IMR-90 (cell line): ENCODE results near the gene SLC22A12. TPM values are rescaled to one million over a fixed set of nuclear protein-coding genes. Genes with fewer than 3 reads are reported as not detected.

Experiments
- ATAC-seq: fragments of 200-7000 bp; cut with Tn5 transposase; 2 replicates; pipeline ENCODE4 v1.9.1; 2020; ENCODE audit warnings: low read depth, mild to moderate bottlenecking, moderate library complexity
- BruUV-seq: library from RNA; stranded (reverse); fragments of 400-500 nt; replicated peaks from 2 replicates; lab custom pipeline; 2021; lab: Mats Ljungman, UMichigan
- CTCF ChIA-PET: fragments of 300-600 bp; formaldehyde crosslinking; extraction: SDS; loops from one replicate; lab custom pipeline; 2021; ENCODE audit warnings: antibody characterized with exemption; lab: Yijun Ruan, JAX
- POLR2A ChIA-PET: fragments of 300-600 bp; sonication (Branson Sonifier 250); formaldehyde crosslinking; loops from one replicate; lab custom pipeline; 2022; ENCODE audit warnings: antibody characterized with exemption; ENCODE audit not compliant: unreplicated experiment; lab: Charles Lee
- DNase-seq: peaks from one replicate; pipeline ENCODE4 v3.0.0; 2013
- H2AFZ ChIP-seq: replicated peaks from 2 replicates; pipeline ENCODE3; 2013; ENCODE audit warnings: low read length, mild to moderate bottlenecking; ENCODE audit not compliant: poor library complexity
- H2AK5ac ChIP-seq: 2 replicates; pipeline ENCODE4 v1.6.1; 2013; ENCODE audit warnings: low read depth, low read length, inconsistent platforms
- H2AK9ac ChIP-seq: replicated peaks from 2 replicates; pipeline ENCODE3; 2013; ENCODE audit warnings: mild to moderate bottlenecking, low read depth, low read length, moderate library complexity; ENCODE audit not compliant: poor library complexity
- H2BK120ac ChIP-seq: 2 replicates; pipeline ENCODE4 v1.6.1; 2013; ENCODE audit warnings: low read depth, low read length, inconsistent platforms
- H2BK15ac ChIP-seq: 3 replicates; pipeline ENCODE4 v1.6.1; 2013; ENCODE audit warnings: low read depth, low read length, inconsistent platforms
- H2BK20ac ChIP-seq: 2 replicates; pipeline ENCODE4 v1.6.1; 2013; ENCODE audit warnings: low read depth, mild to moderate bottlenecking, inconsistent platforms, low read length, moderate library complexity
- H2BK5ac ChIP-seq: 2 replicates; pipeline ENCODE4 v1.6.1; 2013; ENCODE audit warnings: mild to moderate bottlenecking, low read depth, low read length, inconsistent platforms; ENCODE audit not compliant: poor library complexity, severe bottlenecking
- H3K14ac ChIP-seq: replicated peaks from 2 replicates; pipeline ENCODE4 v1.6.1; 2013; ENCODE audit warnings: low read depth, low read length, inconsistent platforms
- H3K18ac ChIP-seq: 2 replicates; pipeline ENCODE4 v1.6.1; 2013; ENCODE audit warnings: low read depth, low read length, control low read depth
- H3K23ac ChIP-seq: 2 replicates; pipeline ENCODE4 v1.6.1; 2013; ENCODE audit warnings: low read depth, low read length, inconsistent platforms
- H3K27ac ChIP-seq: 2 replicates; pipeline ENCODE4 v1.5.1; 2013; ENCODE audit warnings: mild to moderate bottlenecking, control low read depth, low read length; ENCODE audit not compliant: insufficient read depth
- H3K27me3 ChIP-seq: 2 replicates; pipeline ENCODE4 v1.6.1; 2013; ENCODE audit warnings: low read length; ENCODE audit not compliant: control insufficient read depth, insufficient read depth
- H3K36me3 ChIP-seq: 2 replicates; pipeline ENCODE4 v1.6.1; 2013; ENCODE audit warnings: low read length, mixed read lengths; ENCODE audit not compliant: control insufficient read depth, insufficient read depth
- H3K4ac ChIP-seq: 2 replicates; pipeline ENCODE4 v1.6.1; 2013; ENCODE audit warnings: low read depth, low read length, inconsistent platforms
- H3K4me1 ChIP-seq: 2 replicates; pipeline ENCODE4 v1.6.1; 2013; ENCODE audit warnings: low read length, mixed read lengths; ENCODE audit not compliant: control insufficient read depth, insufficient read depth
- H3K4me2 ChIP-seq: 2 replicates; pipeline ENCODE4 v1.6.1; 2013; ENCODE audit warnings: low read depth, mild to moderate bottlenecking, control low read depth, low read length, moderate library complexity
- H3K4me3 ChIP-seq: 2 replicates; pipeline ENCODE4 v1.5.1; 2013; ENCODE audit warnings: low read depth, mild to moderate bottlenecking, control low read depth, low read length, moderate library complexity; ENCODE audit not compliant: insufficient read depth
- H3K56ac ChIP-seq: 2 replicates; pipeline ENCODE4 v1.6.1; 2013; ENCODE audit warnings: low read length, inconsistent platforms; ENCODE audit not compliant: insufficient read depth; ENCODE audit errors: extremely low read depth
- H3K79me1 ChIP-seq, 2 experiments: 2 replicates each; pipeline ENCODE4 v1.6.1; 2013; ENCODE audit warnings: low read length in 2 of 2, inconsistent platforms in 1 of 2, low read depth in 1 of 2
- H3K9ac ChIP-seq: 2 replicates; pipeline ENCODE4 v1.6.1; 2013; ENCODE audit warnings: low read depth, low read length, control low read depth
- H3K9me1 ChIP-seq: 2 replicates; pipeline ENCODE4 v1.6.1; 2013; ENCODE audit warnings: low read length, inconsistent platforms; ENCODE audit not compliant: insufficient read depth
- H3K9me3 ChIP-seq: 2 replicates; pipeline ENCODE4 v1.6.1; 2013; ENCODE audit warnings: low read length; ENCODE audit not compliant: control insufficient read depth, insufficient read depth
- H4K20me1 ChIP-seq: 2 replicates; pipeline ENCODE4 v1.6.1; 2013; ENCODE audit warnings: low read length, inconsistent platforms; ENCODE audit not compliant: insufficient read depth
- H4K5ac ChIP-seq: 2 replicates; pipeline ENCODE4 v1.6.1; 2013; ENCODE audit warnings: mild to moderate bottlenecking, low read depth, low read length, control low read depth
- H4K8ac ChIP-seq, 2 experiments: 2 replicates each; pipeline ENCODE4 v1.6.1; 2013; ENCODE audit warnings: low read depth in 2 of 2, low read length in 2 of 2, control low read depth in 1 of 2, inconsistent platforms in 1 of 2
- H4K91ac ChIP-seq: 2 replicates; pipeline ENCODE4 v1.6.1; 2013; ENCODE audit warnings: low read depth, low read length, inconsistent platforms; ENCODE audit not compliant: insufficient read depth
- BHLHE40 ChIP-seq: fragments of 150-350 bp; IDR thresholded peaks from 2 replicates; pipeline ENCODE4 v1.6.1; 2016; ENCODE audit warnings: mild to moderate bottlenecking, low read depth, low read length
- CEBPB ChIP-seq: IDR thresholded peaks from 2 replicates; pipeline ENCODE4 v1.6.1; 2012; ENCODE audit warnings: low read depth, low read length, improper control_type of control experiment
- CHD1 ChIP-seq: IDR thresholded peaks from 2 replicates; pipeline ENCODE4 v1.6.1; 2012; ENCODE audit warnings: low read depth, low read length, improper control_type of control experiment
- FOS ChIP-seq: fragments of 150-350 bp; IDR thresholded peaks from 2 replicates; pipeline ENCODE4 v1.6.1; 2016; ENCODE audit warnings: low read depth, low read length
- MAFK ChIP-seq: IDR thresholded peaks from 2 replicates; pipeline ENCODE4 v1.6.1; 2012; ENCODE audit warnings: low read depth, low read length, improper control_type of control experiment
- MAZ ChIP-seq: IDR thresholded peaks from 2 replicates; pipeline ENCODE4 v1.6.1; 2012; ENCODE audit warnings: low read depth, mild to moderate bottlenecking, low read length, improper control_type of control experiment, moderate library complexity, borderline replicate concordance
- NFE2L2 ChIP-seq: fragments of 150-350 bp; IDR thresholded peaks from 2 replicates; pipeline ENCODE4 v1.6.1; 2016; ENCODE audit warnings: low read depth, mild to moderate bottlenecking, low read length
- POLR2A ChIP-seq: IDR thresholded peaks from 2 replicates; pipeline ENCODE4 v1.6.1; 2012; ENCODE audit warnings: mild to moderate bottlenecking, low read depth, low read length
- RCOR1 ChIP-seq: IDR thresholded peaks from 2 replicates; pipeline ENCODE4 v1.6.1; 2012; ENCODE audit warnings: mild to moderate bottlenecking, low read length, improper control_type of control experiment; ENCODE audit not compliant: insufficient replicate concordance
- RFX5 ChIP-seq: IDR thresholded peaks from 2 replicates; pipeline ENCODE4 v1.8.0; 2012; ENCODE audit warnings: low read depth, mild to moderate bottlenecking, low read length, moderate library complexity
- WGBS, 2 experiments: methylation state at CpG; one replicate each; pipeline versions ENCODE4 v1.1.5 to v1.1.7; 2013; ENCODE audit warnings: missing lambda C conversion rate in 2 of 2; ENCODE audit not compliant: insufficient read length in 1 of 2; ENCODE audit errors: extremely low coverage in 2 of 2; 5-methylcytosine and 5-hydroxymethylcytosine counted together
- dilution Hi-C: fragments of 300-500 bp; cut with HindIII; formaldehyde crosslinking; loops from one replicate; pipeline ENCODE4 v1.14.3; 2018; ENCODE audit warnings: low sequenced_read_pairs; ENCODE audit not compliant: unreplicated experiment
- in situ Hi-C: fragments of 300-500 bp; cut with MboI; formaldehyde crosslinking; loops from 3 replicates; pipeline ENCODE4 v1.14.3; 2019; ENCODE audit warnings: low sequenced_read_pairs, inconsistent platforms, mixed read lengths
- intact Hi-C: fragments of 100-400 bp; cut with micrococcal nuclease; formaldehyde crosslinking; loops from 2 replicates; pipeline ENCODE4 v1.10.0; 2022
- polyA plus RNA-seq, 3 experiments: library from polyadenylated mRNA; depleted of rRNA; stranded (reverse); fragments of >200 nt; gene quantifications; 2 replicates each; pipeline ENCODE4 v1.2.3, GENCODE V29; 2012; ENCODE audit warnings: low replicate concordance in 1 of 3
- total RNA-seq: library from RNA; depleted of rRNA; stranded (reverse); fragments of >200 nt; gene quantifications from 2 replicates; pipeline ENCODE4 v1.2.3, GENCODE V29; 2012
- TF ChIP-seq, protein P1 (sequence below): conservative IDR thresholded peaks from 2 replicates; pipeline ENCODE4 v1.5.1; 2012; ENCODE audit warnings: mild to moderate bottlenecking, low read depth, low read length, improper control_type of control experiment
- TF ChIP-seq, protein P2 (sequence below): fragments of 150-350 bp; IDR thresholded peaks from 2 replicates; pipeline ENCODE4 v1.6.1; 2016; ENCODE audit warnings: low read depth, mild to moderate bottlenecking, low read length, moderate library complexity, borderline replicate concordance
- TF ChIP-seq, protein P3 (sequence below): fragments of 150-350 bp; IDR thresholded peaks from 2 replicates; pipeline ENCODE4 v1.6.1; 2017; ENCODE audit warnings: mild to moderate bottlenecking, antibody characterized with exemption, low read length, low read depth

The SLC22A12 gene
- total and polyA plus RNA-seq, 2 of the 4 experiments (the other 2 are of a cell fraction): not detected

DNA sequence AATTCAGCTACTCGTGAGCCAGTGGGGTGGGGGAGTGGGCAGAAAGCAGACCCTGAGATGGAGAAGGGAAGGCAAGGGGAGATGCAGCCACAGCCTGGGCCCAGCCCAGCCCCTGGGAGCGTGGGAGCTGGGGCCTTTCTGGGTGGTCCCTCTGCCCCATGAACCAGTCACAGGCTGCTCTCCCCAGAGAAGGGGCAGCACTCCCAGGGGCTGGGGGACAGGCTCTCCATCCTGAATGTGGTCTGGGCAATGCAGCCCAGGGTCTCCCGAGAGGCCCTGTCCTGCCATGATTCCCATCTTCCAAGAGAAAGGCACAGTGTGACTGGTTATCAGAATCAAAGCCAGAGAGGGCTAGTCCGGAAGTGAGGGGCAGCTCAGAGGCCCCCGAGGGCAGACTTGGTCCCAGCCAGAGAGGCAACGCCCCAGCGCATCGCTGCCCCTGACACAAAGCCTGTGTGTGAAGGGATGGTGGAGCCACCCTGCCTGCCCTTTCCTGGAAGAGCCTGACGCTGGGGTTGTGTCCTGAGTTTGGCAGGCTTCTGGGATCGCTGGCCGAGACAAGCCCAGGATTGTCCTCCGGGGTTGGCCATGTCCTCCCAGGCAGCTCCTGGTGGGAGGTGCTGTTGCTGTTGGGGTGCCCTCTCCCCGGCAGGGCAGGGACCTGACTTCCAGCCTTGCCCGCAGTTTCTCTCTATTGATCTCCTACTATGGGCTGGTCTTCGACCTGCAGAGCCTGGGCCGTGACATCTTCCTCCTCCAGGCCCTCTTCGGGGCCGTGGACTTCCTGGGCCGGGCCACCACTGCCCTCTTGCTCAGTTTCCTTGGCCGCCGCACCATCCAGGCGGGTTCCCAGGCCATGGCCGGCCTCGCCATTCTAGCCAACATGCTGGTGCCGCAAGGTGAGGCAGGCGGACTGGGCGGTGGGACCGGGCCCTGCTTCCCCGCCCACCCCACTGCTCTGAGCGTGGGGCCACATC, 23.8 kb upstream of the SLC22A12 start:
- Histone ChIP-seq H4K20me1 (no peaks in the 10 kb centered on the region), H3K23ac (no peak overlapping the region), H3K9ac (no peak overlapping the region), H4K5ac (no peak overlapping the region), H2BK5ac (no peak overlapping the region), H2BK20ac (no peak overlapping the region), H3K14ac (no peak overlapping the region), H2AFZ (peak overlapping the region; percentile 34), H2AK5ac (no peak overlapping the region), H3K27me3 (peaks cover 22% of the 10 kb centered on the region), H3K4me3 (no peak overlapping the region), H3K56ac (no peak overlapping the region), H3K79me1 (no peaks in the 10 kb centered on the region), H2BK120ac (no peak overlapping the region), H3K9me1 (no peaks in the 10 kb centered on the region), H3K18ac (no peak overlapping the region), H4K91ac (no peak overlapping the region), H2BK15ac (no peak overlapping the region), H3K36me3 (no peaks in the 10 kb centered on the region), H3K4me2 (no peak overlapping the region), H3K4ac (no peak overlapping the region), H3K4me1 (no peaks in the 10 kb centered on the region), H3K9me3 (no peaks in the 10 kb centered on the region), H4K8ac (no peak overlapping the region), H2AK9ac (peak overlapping the region; percentile 40), H3K27ac (no peak overlapping the region)
- TF ChIP-seq RCOR1 (no peak), CHD1 (no peak), BHLHE40 (no peak), MAZ (no peak), MAFK (no peak), RFX5 (no peak), FOS (no peak), POLR2A (no peak), CEBPB (no peak), NFE2L2 (no peak)
- TF ChIP-seq, protein P1, sequence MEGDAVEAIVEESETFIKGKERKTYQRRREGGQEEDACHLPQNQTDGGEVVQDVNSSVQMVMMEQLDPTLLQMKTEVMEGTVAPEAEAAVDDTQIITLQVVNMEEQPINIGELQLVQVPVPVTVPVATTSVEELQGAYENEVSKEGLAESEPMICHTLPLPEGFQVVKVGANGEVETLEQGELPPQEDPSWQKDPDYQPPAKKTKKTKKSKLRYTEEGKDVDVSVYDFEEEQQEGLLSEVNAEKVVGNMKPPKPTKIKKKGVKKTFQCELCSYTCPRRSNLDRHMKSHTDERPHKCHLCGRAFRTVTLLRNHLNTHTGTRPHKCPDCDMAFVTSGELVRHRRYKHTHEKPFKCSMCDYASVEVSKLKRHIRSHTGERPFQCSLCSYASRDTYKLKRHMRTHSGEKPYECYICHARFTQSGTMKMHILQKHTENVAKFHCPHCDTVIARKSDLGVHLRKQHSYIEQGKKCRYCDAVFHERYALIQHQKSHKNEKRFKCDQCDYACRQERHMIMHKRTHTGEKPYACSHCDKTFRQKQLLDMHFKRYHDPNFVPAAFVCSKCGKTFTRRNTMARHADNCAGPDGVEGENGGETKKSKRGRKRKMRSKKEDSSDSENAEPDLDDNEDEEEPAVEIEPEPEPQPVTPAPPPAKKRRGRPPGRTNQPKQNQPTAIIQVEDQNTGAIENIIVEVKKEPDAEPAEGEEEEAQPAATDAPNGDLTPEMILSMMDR: no peak
- TF ChIP-seq, protein P2, sequence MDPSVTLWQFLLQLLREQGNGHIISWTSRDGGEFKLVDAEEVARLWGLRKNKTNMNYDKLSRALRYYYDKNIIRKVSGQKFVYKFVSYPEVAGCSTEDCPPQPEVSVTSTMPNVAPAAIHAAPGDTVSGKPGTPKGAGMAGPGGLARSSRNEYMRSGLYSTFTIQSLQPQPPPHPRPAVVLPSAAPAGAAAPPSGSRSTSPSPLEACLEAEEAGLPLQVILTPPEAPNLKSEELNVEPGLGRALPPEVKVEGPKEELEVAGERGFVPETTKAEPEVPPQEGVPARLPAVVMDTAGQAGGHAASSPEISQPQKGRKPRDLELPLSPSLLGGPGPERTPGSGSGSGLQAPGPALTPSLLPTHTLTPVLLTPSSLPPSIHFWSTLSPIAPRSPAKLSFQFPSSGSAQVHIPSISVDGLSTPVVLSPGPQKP: no peak
- TF ChIP-seq, protein P3, sequence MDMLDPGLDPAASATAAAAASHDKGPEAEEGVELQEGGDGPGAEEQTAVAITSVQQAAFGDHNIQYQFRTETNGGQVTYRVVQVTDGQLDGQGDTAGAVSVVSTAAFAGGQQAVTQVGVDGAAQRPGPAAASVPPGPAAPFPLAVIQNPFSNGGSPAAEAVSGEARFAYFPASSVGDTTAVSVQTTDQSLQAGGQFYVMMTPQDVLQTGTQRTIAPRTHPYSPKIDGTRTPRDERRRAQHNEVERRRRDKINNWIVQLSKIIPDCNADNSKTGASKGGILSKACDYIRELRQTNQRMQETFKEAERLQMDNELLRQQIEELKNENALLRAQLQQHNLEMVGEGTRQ: no peak
- 75% methylated on average over 9 of the region's 30 CpGs; no CpG with 5 or more reads in 1 of the 2 experiments for WGBS, 2 experiments
- BruUV-seq: no TSS peak
- no peak for DNase-seq
- in situ Hi-C loops: no loop called here
- dilution Hi-C loops: no loop called here
- peak; percentile 9; the same call in 1 of the 2 replicates for ATAC-seq
- CTCF ChIA-PET: no interaction called here
- POLR2A ChIA-PET: interaction anchor here (0.6 kb wide), 1 partner anchor 118 kb away, joined by 3 read pairs; no protein-coding TSS in a partner anchor
- intact Hi-C loops: no loop called here
